Peyer's patch (tissue), 4 donors: Measurements from ENCODE around the gene TMEM270. TPM values are rescaled to one million over a fixed set of nuclear protein-coding genes. Genes with fewer than 3 reads are reported as not detected.
A peak's percentile ranks its signal among the peaks of the same experiment; 100 is the strongest.

Experiments used
- DNase-seq, 3 donors: peaks; one replicate each; pipeline ENCODE4 v3.0.0-alpha.2; 2017 to 2019
- H3K27ac ChIP-seq, 4 donors: fragments of 200-600 bp; sonication (generic); one replicate each; pipeline ENCODE4 v1.5.1; 2016 to 2019
- H3K27me3 ChIP-seq, 2 donors: fragments of 200-600 bp; sonication (generic); one replicate each; pipeline ENCODE4 v1.5.1; 2019
- H3K36me3 ChIP-seq, 3 donors: fragments of 200-600 bp; sonication (generic); one replicate each; pipeline ENCODE4 v1.5.1; 2016 to 2019
- H3K4me1 ChIP-seq, 4 donors: fragments of 200-600 bp; sonication (generic); one replicate each; pipeline ENCODE4 v1.5.1; 2016 to 2019
- H3K4me3 ChIP-seq, 4 donors: fragments of 200-600 bp; sonication (generic); 1 replicate in 3 of 4; 2 replicates in 1 of 4; pipeline ENCODE4 v1.5.1; 2016 to 2019; ENCODE audit warnings: mild to moderate bottlenecking in 1 of 4
- H3K9me3 ChIP-seq, 4 donors: fragments of 200-600 bp; sonication (generic); one replicate each; pipeline ENCODE4 v1.5.1; 2016 to 2019; ENCODE audit warnings: mild to moderate bottlenecking in 1 of 4
- POLR2A ChIP-seq, 2 donors: fragments of 450-650 bp; IDR thresholded peaks; one replicate each; pipeline ENCODE4 v1.5.1; 2017; ENCODE audit warnings: antibody characterized with exemption in 2 of 2, mild to moderate bottlenecking in 2 of 2, moderate library complexity in 2 of 2
- total RNA-seq, 4 donors: library from RNA; depleted of rRNA; stranded (reverse); fragments of >200 nt; gene quantifications; one replicate each; pipeline ENCODE4 v1.1.0, GENCODE V29; 2016
- TF ChIP-seq, protein P1 (sequence below), 6 experiments: fragments of 450-650 bp in 4 of 6; fragments of 200-600 bp in 2 of 6; sonication (generic) in 1 of 6; IDR thresholded peaks; one replicate each; pipeline ENCODE4 v1.5.1; 2017 to 2019; ENCODE audit warnings: antibody characterized with exemption in 6 of 6, mild to moderate bottlenecking in 3 of 6, moderate library complexity in 1 of 6

Gene TMEM270
- total RNA-seq, 4 donors from 2014 or later = not detected

DNA sequence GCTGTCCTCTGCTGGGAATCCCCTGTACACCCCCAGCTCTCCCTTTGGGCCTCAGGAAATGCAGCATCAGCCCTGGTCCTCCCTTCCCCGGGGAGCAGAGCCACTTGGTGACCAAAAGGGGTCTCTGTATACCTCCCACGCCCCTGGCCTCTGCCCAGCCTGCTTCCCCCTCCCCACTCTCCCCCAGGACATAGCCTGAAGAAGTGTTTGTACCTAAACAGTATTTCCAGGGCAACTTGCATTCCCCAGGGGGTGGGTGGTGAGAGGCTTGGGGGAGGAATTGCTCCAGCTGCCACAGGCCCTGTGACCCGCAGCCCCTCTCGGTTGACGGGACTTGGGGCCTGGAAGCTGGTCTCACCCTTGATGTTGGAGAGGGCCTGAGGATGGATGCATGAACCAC is 39.3 kb downstream of the TMEM270 start:
- Histone ChIP-seq H3K4me3 (no peak overlapping the region), H3K36me3 (no peaks in the 10 kb centered on the region), H3K27me3 (no peaks in the 10 kb centered on the region), H3K4me1 (no peaks in the 10 kb centered on the region), H3K27ac (peak overlapping the region in 1 of 4 donors; percentile 26), H3K9me3 (no peaks in the 10 kb centered on the region)
- no peak for TF ChIP-seq POLR2A (IDR thresholded peaks at IDR 0.05)
- no peak for DNase-seq

DNA sequence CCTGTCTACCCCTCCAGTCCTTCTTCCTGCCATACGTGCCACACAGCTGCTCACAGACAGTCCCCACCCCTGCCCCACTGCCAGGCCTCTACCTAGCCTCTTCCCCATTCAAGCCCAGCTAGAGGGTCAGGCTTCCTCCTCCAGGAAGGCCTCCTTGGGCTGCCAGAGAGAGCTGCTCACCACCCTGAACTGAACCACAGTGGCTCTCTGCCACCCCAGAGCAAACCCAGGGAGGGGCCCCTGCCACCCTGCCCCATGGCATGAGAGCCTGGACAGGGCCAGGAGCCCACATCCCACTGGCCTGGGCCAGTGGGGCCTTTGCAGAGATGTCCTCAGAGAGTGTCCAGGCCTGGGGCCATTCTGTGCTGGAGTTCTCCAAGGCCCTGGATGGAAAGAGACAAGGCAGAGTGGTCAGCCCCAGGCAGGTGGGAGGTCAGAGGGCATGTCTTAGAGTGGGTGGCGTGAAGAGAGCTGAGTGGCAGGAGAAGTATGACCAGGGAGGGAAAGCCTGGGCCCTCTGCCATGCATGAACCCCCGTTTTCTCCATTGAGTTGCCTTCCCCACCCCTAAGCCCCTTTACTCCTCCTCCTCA is 40.4 kb downstream of the TMEM270 start:
- Histone ChIP-seq H3K27ac (no peak overlapping the region), H3K9me3 (no peaks in the 10 kb centered on the region), H3K4me3 (no peak overlapping the region), H3K4me1 (no peaks in the 10 kb centered on the region), H3K27me3 (no peaks in the 10 kb centered on the region), H3K36me3 (no peaks in the 10 kb centered on the region)
- TF ChIP-seq, protein P1, sequence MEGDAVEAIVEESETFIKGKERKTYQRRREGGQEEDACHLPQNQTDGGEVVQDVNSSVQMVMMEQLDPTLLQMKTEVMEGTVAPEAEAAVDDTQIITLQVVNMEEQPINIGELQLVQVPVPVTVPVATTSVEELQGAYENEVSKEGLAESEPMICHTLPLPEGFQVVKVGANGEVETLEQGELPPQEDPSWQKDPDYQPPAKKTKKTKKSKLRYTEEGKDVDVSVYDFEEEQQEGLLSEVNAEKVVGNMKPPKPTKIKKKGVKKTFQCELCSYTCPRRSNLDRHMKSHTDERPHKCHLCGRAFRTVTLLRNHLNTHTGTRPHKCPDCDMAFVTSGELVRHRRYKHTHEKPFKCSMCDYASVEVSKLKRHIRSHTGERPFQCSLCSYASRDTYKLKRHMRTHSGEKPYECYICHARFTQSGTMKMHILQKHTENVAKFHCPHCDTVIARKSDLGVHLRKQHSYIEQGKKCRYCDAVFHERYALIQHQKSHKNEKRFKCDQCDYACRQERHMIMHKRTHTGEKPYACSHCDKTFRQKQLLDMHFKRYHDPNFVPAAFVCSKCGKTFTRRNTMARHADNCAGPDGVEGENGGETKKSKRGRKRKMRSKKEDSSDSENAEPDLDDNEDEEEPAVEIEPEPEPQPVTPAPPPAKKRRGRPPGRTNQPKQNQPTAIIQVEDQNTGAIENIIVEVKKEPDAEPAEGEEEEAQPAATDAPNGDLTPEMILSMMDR (IDR thresholded peaks at IDR 0.05) = no peak
- TF ChIP-seq POLR2A (IDR thresholded peaks at IDR 0.05) = no peak
- DNase-seq = peak in 1 of 3 donors; percentile 36

DNA sequence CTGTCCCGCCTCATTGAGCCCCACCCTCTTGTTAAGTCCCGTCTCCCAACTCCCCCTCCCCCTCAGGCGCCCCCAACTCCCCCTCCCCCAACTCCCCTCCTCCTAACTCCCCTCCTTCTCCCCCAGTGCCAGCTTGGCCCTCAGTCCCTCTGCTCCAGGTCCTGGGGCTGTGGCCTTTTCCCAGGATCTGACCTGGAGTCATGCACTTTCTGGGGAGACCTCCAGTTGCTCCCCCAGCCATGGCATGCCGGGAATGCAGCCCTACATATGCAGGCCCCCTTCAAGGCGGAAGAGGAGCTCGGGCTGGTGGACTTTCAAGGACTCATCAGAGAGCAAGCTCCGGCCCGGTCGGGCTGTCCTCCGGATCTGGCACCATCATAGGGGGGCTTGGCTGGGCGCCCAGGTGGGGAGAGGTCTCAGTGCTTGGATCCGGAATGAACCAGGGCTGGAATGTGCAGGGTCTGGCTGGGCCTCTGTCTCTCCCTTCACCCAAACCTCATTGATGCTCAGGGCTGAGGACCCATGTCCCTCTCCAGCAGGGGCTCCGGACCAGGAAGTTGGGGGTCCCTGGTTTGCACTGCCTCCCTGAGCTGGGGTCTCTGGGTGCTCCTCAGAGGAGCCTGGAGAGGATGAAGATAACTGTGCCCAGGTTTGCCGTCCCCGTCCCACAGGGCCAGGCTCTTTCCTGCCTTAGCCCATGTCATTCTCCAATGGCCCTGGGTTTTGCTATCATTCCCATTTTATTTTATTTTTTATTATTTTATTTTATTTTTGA is 41.1 kb downstream of the TMEM270 start:
- Histone ChIP-seq H3K36me3 (no peaks in the 10 kb centered on the region), H3K4me3 (no peak overlapping the region)
- DNase-seq = no peak

DNA sequence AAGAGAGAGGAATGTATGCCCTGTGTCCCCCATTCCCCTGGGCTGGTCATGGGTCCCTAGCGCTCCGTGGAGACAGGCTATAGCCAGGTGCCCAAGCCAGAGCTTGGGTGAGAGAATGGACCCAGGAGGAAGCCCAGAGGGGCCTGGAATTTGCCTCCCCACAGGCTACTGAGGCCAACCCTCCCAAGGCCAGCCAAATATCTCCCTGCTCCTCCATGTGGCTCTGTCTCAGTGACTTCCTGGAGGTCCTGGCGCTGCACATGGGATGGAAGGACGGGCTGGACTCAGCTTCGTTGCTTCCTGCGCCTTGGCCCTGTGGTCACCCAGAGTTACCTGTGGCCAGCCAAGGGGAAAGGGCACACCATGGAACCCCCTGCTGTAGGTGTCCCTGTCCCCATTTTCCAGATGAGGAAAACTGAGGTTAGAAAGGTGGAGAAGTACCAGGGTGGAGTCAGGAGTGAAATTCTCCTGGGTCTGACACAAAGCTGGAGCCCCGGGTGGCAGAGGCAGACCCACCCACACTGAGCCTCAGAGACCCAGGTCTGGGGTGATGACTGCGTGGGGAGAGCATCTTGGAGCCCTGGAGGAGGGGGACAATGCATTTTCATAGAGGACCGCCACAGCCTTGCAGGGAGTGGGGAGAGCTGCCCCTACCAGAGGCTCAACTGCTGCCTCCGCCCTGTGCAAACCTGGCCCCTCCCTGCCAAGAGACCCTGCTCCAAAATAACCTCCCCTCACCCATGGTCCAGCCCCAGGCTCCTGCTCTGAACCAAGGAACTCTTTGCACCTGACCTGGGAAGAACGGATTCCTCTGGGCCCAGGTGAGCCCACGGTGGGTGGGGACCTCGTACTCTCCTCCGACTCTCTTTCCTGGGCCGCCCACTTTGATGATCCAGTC is 42.6 kb downstream of the TMEM270 start:
- Histone ChIP-seq H3K27me3 (no peaks in the 10 kb centered on the region), H3K4me3 (no peak overlapping the region), H3K36me3 (no peaks in the 10 kb centered on the region), H3K4me1 (no peaks in the 10 kb centered on the region), H3K27ac (no peak overlapping the region), H3K9me3 (no peaks in the 10 kb centered on the region)
- TF ChIP-seq, protein P1 (IDR thresholded peaks at IDR 0.05) = no peak
- TF ChIP-seq POLR2A (IDR thresholded peaks at IDR 0.05) = no peak
- DNase-seq = peak in 1 of 3 donors; percentile 25

More for the DNA sequence above, 41.1 kb downstream of the TMEM270 start:
- Histone ChIP-seq H3K27ac (no peak overlapping the region), H3K4me1 (no peaks in the 10 kb centered on the region), H3K27me3 (no peaks in the 10 kb centered on the region), H3K9me3 (no peaks in the 10 kb centered on the region)
- TF ChIP-seq, protein P1 (IDR thresholded peaks at IDR 0.05) = no peak
- no peak for TF ChIP-seq POLR2A (IDR thresholded peaks at IDR 0.05)

DNA sequence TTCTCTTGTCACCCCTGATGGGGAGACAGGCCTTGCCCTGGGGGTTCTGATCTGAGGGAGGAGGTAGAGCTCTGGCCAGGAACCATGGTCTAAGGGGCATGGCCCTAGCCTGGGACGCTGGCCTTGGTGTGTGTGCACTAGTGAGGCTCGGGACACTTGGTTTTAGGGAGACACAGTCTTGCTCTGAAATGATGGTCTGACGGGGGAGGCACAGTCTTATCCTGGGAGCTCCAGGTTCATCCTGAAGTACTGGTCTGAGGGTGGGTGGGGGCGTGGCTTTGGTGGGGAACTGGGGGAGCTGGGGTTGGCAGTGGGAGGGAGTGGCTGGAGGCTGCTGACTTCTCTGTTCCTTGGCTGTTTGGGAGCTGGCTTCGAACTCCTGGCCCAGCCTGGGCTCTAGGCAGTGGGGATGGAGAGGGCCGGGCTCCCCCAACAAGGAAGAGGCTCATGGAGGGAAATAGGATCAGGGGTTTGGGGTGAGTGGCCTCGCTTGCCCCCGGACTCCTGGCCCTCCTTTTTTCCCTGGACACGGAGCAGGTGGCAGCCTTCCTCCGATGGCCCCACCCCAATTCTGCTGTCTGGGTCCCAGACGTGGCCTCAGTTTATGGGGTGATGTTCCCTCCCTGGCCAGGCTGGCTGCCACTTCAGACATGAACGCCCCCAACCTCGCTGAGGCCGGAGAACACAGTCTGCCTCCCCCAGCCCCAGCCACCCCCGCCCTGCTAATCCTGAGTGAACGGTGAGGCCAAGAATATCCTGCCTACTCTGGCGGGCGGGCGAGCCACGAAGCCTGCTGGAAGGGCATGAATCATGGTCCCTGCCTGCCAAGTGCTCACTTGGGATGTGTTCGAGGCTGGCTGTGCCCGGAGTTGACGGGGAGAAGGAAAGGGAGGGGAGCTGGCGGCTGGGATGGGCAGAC is 43.5 kb downstream of the TMEM270 start:
- H3K36me3 ChIP-seq = no peaks in the 10 kb centered on the region
- H3K4me1 ChIP-seq = no peaks in the 10 kb centered on the region
- no peaks in the 10 kb centered on the region for H3K27me3 ChIP-seq
- TF ChIP-seq, protein P1 (IDR thresholded peaks at IDR 0.05) = no peak
- TF ChIP-seq POLR2A (IDR thresholded peaks at IDR 0.05) = no peak
- H3K27ac ChIP-seq = no peak overlapping the region
- H3K9me3 ChIP-seq = no peaks in the 10 kb centered on the region
- DNase-seq = peak in 1 of 3 donors; percentile 39
- H3K4me3 ChIP-seq = no peak overlapping the region
